ENCODE data around the gene DGKG.

The DGKG gene

DNA sequence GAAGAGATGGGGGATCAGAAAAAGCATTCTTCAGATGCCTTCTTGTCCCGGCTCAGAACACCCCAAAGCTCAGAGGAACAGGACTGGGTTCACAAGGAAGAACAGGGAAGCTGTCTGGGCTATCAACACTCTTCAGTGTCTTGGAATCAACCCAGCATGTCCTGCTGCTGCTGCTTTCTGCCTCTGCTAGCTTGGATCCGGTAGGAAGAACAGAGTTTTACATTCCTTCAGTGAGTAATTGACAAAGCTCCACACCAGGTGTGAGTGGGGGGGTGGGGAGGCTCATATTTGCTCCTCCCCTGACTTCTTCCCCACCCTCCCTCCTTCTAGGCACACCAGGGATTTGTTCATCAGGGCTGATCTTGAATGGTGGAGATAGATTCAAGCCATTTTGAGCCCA is 240.1 kb downstream of the DGKG start:
- TF ChIP-seq CTCF (IDR thresholded peaks at IDR 0.05; ENCODE audit: low read depth, low read length) = no peak
- DNase-seq (ENCODE audit: extremely low read depth, low read depth) = no peak

GRCh38 chr3:186121278-186121677 is 240.8 kb downstream of the DGKG start:
- no peak for TF ChIP-seq CTCF (IDR thresholded peaks at IDR 0.05; ENCODE audit: low read depth, low read length)

DNA sequence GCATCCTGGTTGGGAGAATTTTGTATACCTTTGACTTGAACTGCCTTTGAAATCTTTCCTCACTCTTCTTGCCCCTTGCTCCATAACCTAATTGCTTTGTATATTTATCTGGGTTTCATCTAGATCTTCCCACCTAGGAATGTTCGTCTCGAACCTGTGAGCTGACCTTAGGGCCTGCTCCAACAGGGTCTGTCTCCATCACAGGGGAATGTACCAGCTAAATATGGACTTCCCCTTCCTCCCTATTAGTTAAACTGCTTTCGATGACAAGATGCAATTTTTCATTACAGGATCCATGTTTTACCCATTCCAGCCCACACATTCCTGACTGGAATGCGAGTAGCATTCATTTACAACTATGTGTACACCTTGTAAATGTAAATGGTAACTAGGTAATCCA is 242.5 kb downstream of the DGKG start:
- TF ChIP-seq CTCF (IDR thresholded peaks at IDR 0.05; ENCODE audit: low read depth, low read length) = no peak
- DNase-seq (ENCODE audit: extremely low read depth, low read depth) = no peak

More at GRCh38 chr3:186121278-186121677, 240.8 kb downstream of the DGKG start:
- no peak for DNase-seq (ENCODE audit: extremely low read depth, low read depth)

GRCh38 chr3:186118692-186119091 is 243.3 kb downstream of the DGKG start:
- DNase-seq (ENCODE audit: extremely low read depth, low read depth) = no peak
- TF ChIP-seq CTCF (IDR thresholded peaks at IDR 0.05; ENCODE audit: low read depth, low read length) = no peak

GRCh38 chr3:186117521-186118134 is 244.4 kb downstream of the DGKG start:
- DNase-seq (ENCODE audit: extremely low read depth, low read depth) = no peak
- no peak for TF ChIP-seq CTCF (IDR thresholded peaks at IDR 0.05; ENCODE audit: low read depth, low read length)

- DNase-seq (ENCODE audit: extremely low read depth, low read depth) = no peak
- TF ChIP-seq CTCF (IDR thresholded peaks at IDR 0.05; ENCODE audit: low read depth, low read length) = no peak
These were observed 246.6 kb downstream of the DGKG start for GRCh38 chr3:186115239-186115996.

Data from AG09319 (cell line).